AG04449 (cell line): Measurements from ENCODE around the gene DAB1.
"Not testable (repeated sequence)": the region's sequence is repeated elsewhere in the genome, so short reads cannot be mapped to it uniquely, and the experiment has no call there.

Experiments
- CTCF ChIA-PET: fragments of 350-600 bp; formaldehyde crosslinking; extraction: SDS; loops from one replicate; lab custom pipeline; 2021; ENCODE audit warnings: antibody characterized with exemption; lab: Yijun Ruan, JAX
- POLR2A ChIA-PET: fragments of 400-600, 350-600 bp; formaldehyde crosslinking; extraction: SDS; loops from one replicate; lab custom pipeline; 2020; ENCODE audit warnings: antibody characterized with exemption, inconsistent platforms; lab: Yijun Ruan, JAX
- DNase-seq: peaks from one replicate; pipeline ENCODE4 v3.0.0-alpha.2; 2010; ENCODE audit warnings: low read depth, low spot score
- H3K4me3 ChIP-seq: 2 replicates; pipeline ENCODE4 v1.5.1; 2011; ENCODE audit warnings: low read depth, mild to moderate bottlenecking, control low read depth, low read length
- TF ChIP-seq, protein P1 (sequence below): IDR thresholded peaks from one replicate; pipeline ENCODE4 v1.5.1; 2011; ENCODE audit warnings: mild to moderate bottlenecking, moderate library complexity, low read length, control low read depth, inconsistent platforms; ENCODE audit not compliant: insufficient read depth; ENCODE audit errors: missing control alignments

Gene DAB1

DNA sequence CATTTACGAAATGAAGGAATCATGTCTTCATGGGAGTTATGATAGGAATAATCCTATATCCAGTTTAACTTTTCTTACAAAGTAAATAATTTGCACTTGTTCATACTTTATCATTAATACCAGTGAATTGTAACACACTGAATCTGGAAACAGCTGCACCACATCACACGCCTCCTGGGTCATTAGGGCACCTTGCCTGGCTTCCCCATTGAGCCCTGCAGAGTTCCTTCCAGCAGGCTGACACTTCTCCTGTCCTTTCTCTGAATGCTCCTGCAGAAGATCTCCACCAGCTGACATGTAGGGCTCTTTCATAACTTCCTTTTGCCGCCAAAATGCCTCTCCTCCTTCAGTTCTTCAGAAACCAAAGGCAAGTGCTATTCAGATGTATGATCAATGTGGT is 201.1 kb downstream of the DAB1 start:
- ChIA-PET POLR2A (no interaction called here), CTCF (no interaction called here)

DNA sequence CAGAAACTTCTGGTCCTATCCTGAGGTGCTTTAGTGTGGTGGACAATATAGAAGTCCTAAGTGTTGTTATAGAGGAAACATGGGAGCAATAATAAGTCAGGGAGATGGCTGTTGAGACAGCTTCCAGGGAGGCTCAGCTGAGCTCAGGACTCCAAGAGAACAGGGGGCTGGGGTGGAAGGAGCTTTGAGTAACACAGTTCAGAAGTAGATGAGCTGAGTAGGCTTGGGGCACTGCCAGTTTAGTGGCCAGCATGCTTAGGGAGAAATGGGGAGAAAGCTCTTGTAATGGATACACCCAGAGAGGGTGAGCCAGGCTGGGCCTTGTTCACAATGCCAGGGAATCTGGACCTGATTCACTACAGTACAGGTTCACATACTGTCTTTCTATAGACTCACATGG is 201.6 kb downstream of the DAB1 start:
- CTCF ChIA-PET, result no interaction called here
- TF ChIP-seq, protein P1, sequence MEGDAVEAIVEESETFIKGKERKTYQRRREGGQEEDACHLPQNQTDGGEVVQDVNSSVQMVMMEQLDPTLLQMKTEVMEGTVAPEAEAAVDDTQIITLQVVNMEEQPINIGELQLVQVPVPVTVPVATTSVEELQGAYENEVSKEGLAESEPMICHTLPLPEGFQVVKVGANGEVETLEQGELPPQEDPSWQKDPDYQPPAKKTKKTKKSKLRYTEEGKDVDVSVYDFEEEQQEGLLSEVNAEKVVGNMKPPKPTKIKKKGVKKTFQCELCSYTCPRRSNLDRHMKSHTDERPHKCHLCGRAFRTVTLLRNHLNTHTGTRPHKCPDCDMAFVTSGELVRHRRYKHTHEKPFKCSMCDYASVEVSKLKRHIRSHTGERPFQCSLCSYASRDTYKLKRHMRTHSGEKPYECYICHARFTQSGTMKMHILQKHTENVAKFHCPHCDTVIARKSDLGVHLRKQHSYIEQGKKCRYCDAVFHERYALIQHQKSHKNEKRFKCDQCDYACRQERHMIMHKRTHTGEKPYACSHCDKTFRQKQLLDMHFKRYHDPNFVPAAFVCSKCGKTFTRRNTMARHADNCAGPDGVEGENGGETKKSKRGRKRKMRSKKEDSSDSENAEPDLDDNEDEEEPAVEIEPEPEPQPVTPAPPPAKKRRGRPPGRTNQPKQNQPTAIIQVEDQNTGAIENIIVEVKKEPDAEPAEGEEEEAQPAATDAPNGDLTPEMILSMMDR, result no peak
- no peak overlapping the region for H3K4me3 ChIP-seq
- no peak for DNase-seq
- POLR2A ChIA-PET, result no interaction called here

More for the DNA sequence above, 201.1 kb downstream of the DAB1 start:
- H3K4me3 ChIP-seq, result no peak overlapping the region
- no peak for DNase-seq
- TF ChIP-seq, protein P1, result no peak

DNA sequence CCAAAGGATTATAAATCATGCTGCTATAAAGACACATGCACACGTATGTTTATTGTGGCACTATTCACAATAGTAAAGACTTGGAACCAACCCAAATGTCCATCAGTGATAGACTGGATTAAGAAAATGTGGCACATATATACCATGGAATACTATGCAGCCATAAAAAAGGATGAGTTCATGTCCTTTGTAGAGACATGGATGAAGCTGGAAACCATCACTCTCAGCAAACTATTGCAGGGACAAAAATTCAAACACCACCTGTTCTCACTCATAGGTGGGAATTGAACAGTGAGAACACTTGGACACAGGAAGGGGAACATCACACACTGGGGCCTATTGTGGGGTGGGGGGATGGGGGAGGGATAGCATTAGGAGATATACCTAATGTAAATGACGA is 203.0 kb downstream of the DAB1 start:
- DNase-seq, CTCF ChIA-PET, POLR2A ChIA-PET, H3K4me3 ChIP-seq: not testable (repeated sequence)

DNA sequence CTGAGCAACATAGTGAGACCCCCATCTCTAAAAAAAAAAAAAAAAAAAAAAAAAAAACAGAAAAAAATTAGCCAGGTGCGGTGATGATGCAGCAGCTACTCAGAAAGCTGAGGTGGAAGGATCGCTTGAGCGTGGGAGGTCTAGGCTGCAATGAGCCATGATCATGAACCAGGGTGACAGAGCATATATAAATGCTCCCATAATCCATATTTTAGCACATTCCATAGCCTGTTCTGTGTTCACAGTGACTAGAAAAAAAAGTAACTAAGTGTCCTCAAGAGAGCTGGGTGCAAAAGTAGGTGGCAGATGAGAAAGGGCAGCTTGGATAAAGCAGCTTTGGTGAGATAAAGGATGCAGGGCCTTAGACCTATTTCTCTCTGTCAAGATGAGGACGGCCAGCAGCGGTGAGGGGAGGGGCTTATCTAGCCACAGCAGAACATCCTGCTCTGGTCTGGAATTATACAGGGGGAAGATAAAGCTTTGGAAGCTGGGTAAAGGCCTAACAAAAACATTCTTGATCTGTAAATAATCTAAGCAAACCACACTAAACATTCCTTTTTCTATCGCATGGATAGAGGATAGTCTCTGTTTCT is 205.3 kb downstream of the DAB1 start:
- TF ChIP-seq, protein P1, result no peak
- ChIA-PET POLR2A (no interaction called here), CTCF (no interaction called here)
- DNase-seq, result no peak
- no peak overlapping the region for H3K4me3 ChIP-seq

DNA sequence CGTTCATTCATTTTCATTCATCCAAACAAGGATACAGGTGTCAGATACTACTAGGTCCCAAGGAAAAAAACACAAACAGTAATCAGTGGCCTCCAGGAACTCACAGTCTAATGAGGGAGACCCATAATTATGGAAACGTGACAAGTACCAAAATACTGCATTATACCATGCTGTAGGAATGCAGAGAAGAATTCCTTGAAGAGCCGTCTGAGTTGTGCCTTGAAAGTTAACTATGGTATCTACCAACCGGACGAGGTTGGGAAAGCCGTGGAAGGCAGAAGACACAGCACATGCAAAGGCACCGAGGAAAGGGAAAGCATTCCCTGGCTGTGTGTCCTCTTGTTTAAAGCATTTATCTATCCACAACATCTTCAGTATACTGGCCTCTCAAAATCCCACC is 206.0 kb downstream of the DAB1 start:
- ChIA-PET CTCF (no interaction called here), POLR2A (no interaction called here)
- no peak for DNase-seq
- no peak overlapping the region for H3K4me3 ChIP-seq
- TF ChIP-seq, protein P1, result no peak

DNA sequence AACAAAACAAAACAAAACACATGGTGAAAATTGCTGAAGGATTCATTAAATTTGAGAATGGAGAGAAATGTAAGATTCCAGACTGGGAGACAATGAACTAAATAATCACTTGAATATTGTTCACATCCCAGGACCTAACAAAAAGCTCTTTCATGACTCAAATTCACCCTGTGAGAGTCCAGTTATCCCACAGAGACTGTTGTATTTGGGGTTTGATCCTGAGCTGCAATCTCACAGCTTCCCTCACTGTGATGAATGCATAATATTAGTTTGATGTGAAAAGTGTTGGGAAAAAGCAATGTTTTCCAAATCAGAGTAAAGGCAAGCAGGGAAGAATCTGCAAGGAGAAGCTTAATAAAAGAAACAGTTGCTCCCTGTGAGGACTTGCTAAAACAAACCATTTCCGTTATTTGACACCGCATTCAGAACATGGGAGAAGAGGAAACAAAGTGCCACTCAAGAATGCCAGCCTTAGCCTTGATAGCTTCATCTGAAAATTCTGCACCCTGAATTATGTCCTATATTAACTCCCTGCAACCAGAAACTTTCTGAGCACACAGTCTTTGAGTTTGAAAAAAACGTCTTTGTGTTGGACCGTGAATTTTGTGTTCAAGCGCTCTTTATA is 208.8 kb downstream of the DAB1 start:
- POLR2A ChIA-PET, result no interaction called here
- DNase-seq, result no peak
- H3K4me3 ChIP-seq, result no peak overlapping the region
- TF ChIP-seq, protein P1, result no peak
- CTCF ChIA-PET, result interaction anchor here (1.0 kb wide), 1 partner anchor 384 kb away, joined by 4 read pairs; no protein-coding TSS in a partner anchor

DNA sequence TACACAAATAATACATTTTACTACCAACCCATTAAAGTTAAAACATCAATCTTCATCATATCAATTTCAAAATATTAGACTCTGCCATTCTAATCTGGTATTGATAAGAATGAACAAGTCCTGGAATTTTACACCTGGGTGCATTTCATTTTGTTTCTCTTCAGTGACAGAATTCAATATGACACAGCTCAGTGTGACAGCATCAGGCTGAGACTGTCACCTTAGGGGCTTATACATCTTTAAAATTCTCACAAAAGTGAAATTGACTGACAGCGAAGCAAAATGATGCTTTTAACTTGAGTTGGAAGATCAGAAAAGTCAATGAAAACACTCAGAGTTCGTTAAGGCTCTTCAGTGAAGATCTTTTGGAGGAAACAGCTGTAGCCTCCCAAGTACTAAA is 213.0 kb downstream of the DAB1 start:
- no peak overlapping the region for H3K4me3 ChIP-seq
- ChIA-PET POLR2A (no interaction called here), CTCF (no interaction called here)
- no peak for DNase-seq
- TF ChIP-seq, protein P1, result no peak
